ENCODE data around the gene RET.

GRCh38 chr10:43155741-43156140 is 78.9 kb downstream of the RET start:
- no peak for TF ChIP-seq ZNF740 (CRISPR knock-in tag; IDR thresholded peaks at IDR 0.05)
- TF ChIP-seq USF2 (IDR thresholded peaks at IDR 0.05; ENCODE audit: low read depth, low read length) = no peak
- TF ChIP-seq USF2 (CRISPR knock-in tag; IDR thresholded peaks at IDR 0.05; ENCODE audit: borderline replicate concordance) = no peak
- TF ChIP-seq PCBP2 (optimal IDR thresholded peaks at IDR 0.05; ENCODE audit: low read depth, low read length, poor library complexity, severe bottlenecking) = no peak
- no peak for TF ChIP-seq SMAD1 (CRISPR knock-in tag; IDR thresholded peaks at IDR 0.05; ENCODE audit: borderline replicate concordance, low read depth)
- TF ChIP-seq CREBL2 (CRISPR knock-in tag; IDR thresholded peaks at IDR 0.05; ENCODE audit: borderline replicate concordance) = no peak
- TF ChIP-seq REST (IDR thresholded peaks at IDR 0.05; ENCODE audit: borderline replicate concordance in 1 of 2, low read depth in 1 of 2, low read length in 2 of 2) = no peak
- TF ChIP-seq ZFP36 (IDR thresholded peaks at IDR 0.05; ENCODE audit: borderline replicate concordance, low read depth, low read length, partially characterized antibody) = no peak
- no peak for TF ChIP-seq POLR2A (IDR thresholded peaks at IDR 0.05; ENCODE audit: insufficient read depth in 1 of 2, low read depth in 2 of 2, low read length in 2 of 2)
- no peak for TF ChIP-seq ZNF12 (CRISPR knock-in tag; IDR thresholded peaks at IDR 0.05)
- no peak for TF ChIP-seq RAD21 (CRISPR knock-in tag; IDR thresholded peaks at IDR 0.05)
- TF ChIP-seq RBM22 (optimal IDR thresholded peaks at IDR 0.05; ENCODE audit: low read length) = no peak
- no peak for TF ChIP-seq NKX3-1 (CRISPR knock-in tag; IDR thresholded peaks at IDR 0.05)
- TF ChIP-seq ISL2 (CRISPR knock-in tag; IDR thresholded peaks at IDR 0.05) = no peak
- no peak for TF ChIP-seq MXI1 (IDR thresholded peaks at IDR 0.05; ENCODE audit: borderline replicate concordance, low read depth, low read length)

Measured in HepG2 (cell line).